Measurements from ENCODE around the gene GNAS. TPM values are rescaled to one million over a fixed set of nuclear protein-coding genes. Genes with fewer than 3 reads are reported as not detected.

GNAS gene
- total RNA-seq, 1 donor from 2014 or later: 1,173 TPM

- DNase-seq (ENCODE audit: extremely low spot score, unreplicated experiment): no peak
- Mint-ChIP-seq H3K27me3 (ENCODE audit: unreplicated experiment) (peaks cover 71% of the 10 kb centered on the region), H3K4me1 (ENCODE audit: unreplicated experiment) (peaks cover 13% of the 10 kb centered on the region), H3K27ac (ENCODE audit: unreplicated experiment) (no peak overlapping the region), H3K4me3 (ENCODE audit: unreplicated experiment) (no peak overlapping the region), H3K9me3 (ENCODE audit: unreplicated experiment) (no peaks in the 10 kb centered on the region), H3K36me3 (ENCODE audit: unreplicated experiment) (peaks cover 2% of the 10 kb centered on the region)
- TF ChIP-seq CTCF (IDR thresholded peaks at IDR 0.05): no peak
Measured at GRCh38 chr20:58840816-58841538, 11.5 kb upstream of the GNAS start.

GRCh38 chr20:58841539-58842264 is 10.8 kb upstream of the GNAS start:
- Mint-ChIP-seq H3K4me1 (ENCODE audit: unreplicated experiment) (peaks cover 13% of the 10 kb centered on the region), H3K27ac (ENCODE audit: unreplicated experiment) (no peak overlapping the region), H3K4me3 (ENCODE audit: unreplicated experiment) (no peak overlapping the region), H3K9me3 (ENCODE audit: unreplicated experiment) (no peaks in the 10 kb centered on the region), H3K36me3 (ENCODE audit: unreplicated experiment) (peaks cover 2% of the 10 kb centered on the region), H3K27me3 (ENCODE audit: unreplicated experiment) (peaks cover 71% of the 10 kb centered on the region)
- TF ChIP-seq CTCF (IDR thresholded peaks at IDR 0.05): no peak
- no peak for DNase-seq (ENCODE audit: extremely low spot score, unreplicated experiment)

GRCh38 chr20:58842276-58842675 is 10.2 kb upstream of the GNAS start:
- H3K4me1 Mint-ChIP-seq (ENCODE audit: unreplicated experiment): peaks cover 13% of the 10 kb centered on the region
- H3K36me3 Mint-ChIP-seq (ENCODE audit: unreplicated experiment): peaks cover 2% of the 10 kb centered on the region
- no peak overlapping the region for H3K27ac Mint-ChIP-seq (ENCODE audit: unreplicated experiment)
- H3K9me3 Mint-ChIP-seq (ENCODE audit: unreplicated experiment): no peaks in the 10 kb centered on the region
- peaks cover 76% of the 10 kb centered on the region for H3K27me3 Mint-ChIP-seq (ENCODE audit: unreplicated experiment)
- no peak for TF ChIP-seq CTCF (IDR thresholded peaks at IDR 0.05)
- no peak for DNase-seq (ENCODE audit: extremely low spot score, unreplicated experiment)
- no peak overlapping the region for H3K4me3 Mint-ChIP-seq (ENCODE audit: unreplicated experiment)

- H3K27ac Mint-ChIP-seq (ENCODE audit: unreplicated experiment): no peak overlapping the region
- H3K4me1 Mint-ChIP-seq (ENCODE audit: unreplicated experiment): peaks cover 13% of the 10 kb centered on the region
- no peak overlapping the region for H3K4me3 Mint-ChIP-seq (ENCODE audit: unreplicated experiment)
- DNase-seq (ENCODE audit: extremely low spot score, unreplicated experiment): no peak
- H3K27me3 Mint-ChIP-seq (ENCODE audit: unreplicated experiment): peaks cover 84% of the 10 kb centered on the region
- H3K9me3 Mint-ChIP-seq (ENCODE audit: unreplicated experiment): no peaks in the 10 kb centered on the region
- TF ChIP-seq CTCF (IDR thresholded peaks at IDR 0.05): no peak
- H3K36me3 Mint-ChIP-seq (ENCODE audit: unreplicated experiment): peaks cover 2% of the 10 kb centered on the region
Measured at GRCh38 chr20:58843128-58843556, 9.4 kb upstream of the GNAS start.

GRCh38 chr20:58845706-58846105 is 6.8 kb upstream of the GNAS start:
- H3K27me3 Mint-ChIP-seq (ENCODE audit: unreplicated experiment): peaks cover 78% of the 10 kb centered on the region
- no peak overlapping the region for H3K27ac Mint-ChIP-seq (ENCODE audit: unreplicated experiment)
- peaks cover 12% of the 10 kb centered on the region for H3K4me1 Mint-ChIP-seq (ENCODE audit: unreplicated experiment)
- TF ChIP-seq CTCF (IDR thresholded peaks at IDR 0.05): no peak
- DNase-seq (ENCODE audit: extremely low spot score, unreplicated experiment): no peak
- no peaks in the 10 kb centered on the region for H3K36me3 Mint-ChIP-seq (ENCODE audit: unreplicated experiment)
- no peak overlapping the region for H3K4me3 Mint-ChIP-seq (ENCODE audit: unreplicated experiment)
- H3K9me3 Mint-ChIP-seq (ENCODE audit: unreplicated experiment): no peaks in the 10 kb centered on the region
